Stimulated activated CD8-positive, alpha-beta memory T cell treated with anti-CD3 and anti-CD28 coated beads, Interleukin-7, amount 100 ng/mL, for 24 hours (primary cell): Measurements from ENCODE around the gene SYNDIG1.

Experiments
- DNase-seq: peaks from one replicate; pipeline ENCODE4 v3.0.0-alpha.2; 2020; ENCODE audit warnings: low read depth

SYNDIG1 gene

DNA sequence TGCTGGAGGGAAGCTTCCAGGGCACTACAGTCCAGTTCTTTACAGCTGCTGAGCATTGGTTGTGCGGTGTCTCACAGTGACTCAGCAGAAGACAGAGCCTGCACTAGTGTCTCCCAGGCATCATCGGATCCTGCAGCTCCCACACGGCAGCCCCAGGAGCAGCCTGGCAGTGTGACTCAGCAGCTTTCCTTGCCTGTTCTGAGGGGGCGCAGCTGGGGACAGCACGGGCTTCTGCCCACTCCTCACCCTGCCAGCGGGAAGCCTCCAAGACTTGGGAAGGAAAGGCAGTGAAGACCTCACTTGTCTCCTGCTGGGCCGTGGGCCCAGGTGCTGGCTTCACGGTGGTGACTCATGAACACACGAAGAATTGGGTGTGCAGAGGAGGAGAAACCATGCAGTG, 165.4 kb downstream of the SYNDIG1 start:
- no peak for DNase-seq

- DNase-seq = no peak
Observed at GRCh38 chr20:24636626-24637025, 167.2 kb downstream of the SYNDIG1 start.

- no peak for DNase-seq
Observed at GRCh38 chr20:24637087-24637486, 167.7 kb downstream of the SYNDIG1 start.

DNA sequence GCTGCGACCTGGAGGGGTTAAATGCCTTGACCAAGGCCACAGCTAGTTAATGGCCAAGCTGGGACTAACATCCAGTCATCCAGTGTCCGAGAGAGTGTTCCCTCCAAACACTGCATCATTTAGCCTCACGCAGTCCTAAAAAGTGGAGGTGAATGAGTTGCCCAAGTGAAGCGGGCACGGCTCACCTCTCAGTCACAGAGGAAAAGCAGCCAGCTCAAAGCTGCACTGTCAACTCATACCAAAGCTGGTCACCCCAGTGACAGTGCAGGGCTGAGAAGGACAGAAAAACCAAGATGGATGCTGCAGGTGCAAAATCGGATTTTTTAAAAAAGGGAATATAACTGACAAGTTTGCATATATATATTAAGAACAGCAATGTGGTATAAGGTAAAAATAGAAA, 168.5 kb downstream of the SYNDIG1 start:
- no peak for DNase-seq

- DNase-seq = no peak
Observed at GRCh38 chr20:24638591-24639548, 169.4 kb downstream of the SYNDIG1 start.

GRCh38 chr20:24640276-24640675, 170.8 kb downstream of the SYNDIG1 start:
- DNase-seq = no peak

DNA sequence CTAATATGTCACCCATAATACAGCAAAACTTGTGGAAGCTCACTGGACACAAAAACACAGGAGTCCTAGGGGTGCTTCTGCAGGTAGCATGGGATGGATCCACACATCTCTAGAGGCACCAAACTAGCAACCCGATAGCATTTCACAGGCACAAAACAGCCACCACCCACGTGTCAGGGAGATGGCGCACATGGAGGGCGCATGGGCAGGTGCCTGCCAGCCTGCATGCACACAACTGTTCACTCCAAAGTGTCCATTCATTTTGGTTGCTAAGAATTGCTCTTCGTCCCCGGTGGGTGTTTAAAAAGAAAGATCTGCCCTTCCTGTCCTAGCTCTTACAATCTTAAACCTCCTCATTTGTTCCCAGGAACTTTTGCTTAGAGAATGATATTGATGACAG, 171.3 kb downstream of the SYNDIG1 start:
- DNase-seq = no peak

DNA sequence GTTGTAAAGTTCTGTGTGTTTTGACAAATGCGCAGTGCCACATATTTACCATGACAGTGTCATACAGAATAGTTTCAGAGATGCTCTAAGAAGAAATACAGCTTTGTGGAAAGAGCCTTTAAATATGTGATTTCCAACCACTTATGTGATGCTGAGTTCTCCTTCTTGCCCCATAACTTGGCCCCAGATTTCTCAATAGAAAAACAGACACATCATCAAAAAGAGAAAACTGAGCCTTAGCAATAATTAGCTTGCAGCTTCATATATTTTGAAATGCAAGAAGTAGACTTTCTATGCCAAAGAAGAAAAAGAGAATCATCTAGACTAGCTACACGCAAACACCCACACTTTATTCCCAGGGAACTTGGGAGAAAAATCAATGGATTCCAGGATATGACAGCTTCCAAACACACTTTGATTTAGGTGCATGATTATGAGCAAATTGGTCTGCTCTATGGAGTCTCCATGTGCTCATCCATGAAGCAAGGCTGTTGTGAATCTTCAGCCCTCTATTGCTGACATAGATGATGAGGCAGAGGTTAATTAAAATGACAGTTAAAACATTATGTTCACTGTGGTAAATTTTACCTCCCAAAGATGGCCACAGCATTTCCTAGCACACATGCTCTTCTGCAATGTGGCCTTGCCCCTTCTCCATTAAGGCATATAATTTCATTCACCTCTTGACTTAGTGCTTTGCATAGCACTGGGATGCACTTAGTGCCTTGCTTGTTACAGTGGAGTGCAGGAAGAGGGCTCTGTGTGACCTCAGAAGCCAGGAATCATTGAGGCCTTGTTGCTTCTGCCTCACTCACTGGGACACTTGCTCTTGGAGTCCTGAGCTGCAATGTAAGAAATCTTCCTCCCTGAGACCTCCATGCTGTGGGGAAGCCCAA, 174.6 kb downstream of the SYNDIG1 start:
- DNase-seq = no peak

- no peak for DNase-seq
Observed at GRCh38 chr20:24646321-24646720, 176.9 kb downstream of the SYNDIG1 start.

- no peak for DNase-seq
Observed at GRCh38 chr20:24647713-24648112, 178.3 kb downstream of the SYNDIG1 start.

DNA sequence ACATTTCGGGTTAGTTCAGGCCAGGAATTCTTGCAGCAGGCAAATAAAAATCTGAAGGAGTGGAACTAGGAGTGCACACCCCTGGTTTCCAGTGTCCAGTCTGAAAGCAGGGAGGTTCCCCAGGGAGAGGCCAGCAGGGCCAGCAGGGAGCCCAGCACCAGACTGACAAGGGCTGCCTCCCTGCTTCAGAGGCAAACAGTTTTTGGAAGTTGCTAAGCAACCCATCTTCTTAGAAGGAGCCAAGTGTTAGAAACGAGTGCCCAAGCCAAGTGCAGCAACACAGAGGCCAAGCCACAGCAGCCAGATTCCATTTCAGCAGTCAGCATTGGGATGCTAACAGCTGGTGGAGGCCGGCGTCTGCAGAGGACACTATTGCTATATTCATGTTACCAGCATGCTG, 179.1 kb downstream of the SYNDIG1 start:
- no peak for DNase-seq

GRCh38 chr20:24648919-24649318, 179.5 kb downstream of the SYNDIG1 start:
- DNase-seq = no peak

GRCh38 chr20:24649787-24650490, 180.5 kb downstream of the SYNDIG1 start:
- DNase-seq = no peak

GRCh38 chr20:24651171-24651975, 181.9 kb downstream of the SYNDIG1 start:
- no peak for DNase-seq

- DNase-seq = no peak
Observed at GRCh38 chr20:24651976-24652345, 182.5 kb downstream of the SYNDIG1 start.

DNA sequence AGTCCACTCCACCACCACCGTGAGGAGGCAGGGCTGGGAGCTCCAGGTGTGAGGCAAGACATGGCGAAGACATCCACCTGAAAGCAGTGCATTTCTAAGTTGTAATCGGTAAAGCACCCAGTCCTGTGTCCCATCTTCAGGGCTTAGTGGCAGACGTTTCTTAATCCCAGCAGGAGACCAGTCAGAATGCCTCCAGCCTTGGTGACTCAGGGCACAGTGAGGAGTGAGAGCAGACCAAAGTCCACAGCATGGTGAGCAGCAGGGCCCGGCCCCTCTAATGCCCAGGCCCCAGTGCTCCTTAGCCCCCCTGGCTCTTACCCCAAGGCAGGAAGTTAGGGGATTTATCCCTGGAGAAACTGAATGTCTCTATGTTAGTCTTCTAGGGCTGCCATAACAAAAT, 183.9 kb downstream of the SYNDIG1 start:
- no peak for DNase-seq

DNA sequence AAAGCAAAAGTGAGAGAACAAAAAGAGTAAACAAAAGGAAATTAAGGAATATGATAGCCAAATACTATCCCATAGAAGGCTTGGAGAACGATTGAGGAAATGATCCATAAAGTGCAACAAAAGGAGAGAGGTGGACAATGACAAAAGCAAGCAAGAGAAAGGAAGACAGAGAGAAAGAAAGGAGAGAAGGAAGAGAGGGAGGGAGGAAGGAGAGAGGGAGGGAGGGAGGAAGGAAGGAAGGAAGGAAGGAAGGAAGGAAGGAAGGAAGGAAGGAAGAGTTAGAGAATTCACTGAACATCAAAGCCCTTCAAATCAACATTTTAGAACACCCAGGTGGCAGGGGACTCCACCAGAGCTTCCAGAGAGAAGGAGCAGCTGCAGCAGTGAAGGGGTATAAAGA, 185.0 kb downstream of the SYNDIG1 start:
- no peak for DNase-seq

DNA sequence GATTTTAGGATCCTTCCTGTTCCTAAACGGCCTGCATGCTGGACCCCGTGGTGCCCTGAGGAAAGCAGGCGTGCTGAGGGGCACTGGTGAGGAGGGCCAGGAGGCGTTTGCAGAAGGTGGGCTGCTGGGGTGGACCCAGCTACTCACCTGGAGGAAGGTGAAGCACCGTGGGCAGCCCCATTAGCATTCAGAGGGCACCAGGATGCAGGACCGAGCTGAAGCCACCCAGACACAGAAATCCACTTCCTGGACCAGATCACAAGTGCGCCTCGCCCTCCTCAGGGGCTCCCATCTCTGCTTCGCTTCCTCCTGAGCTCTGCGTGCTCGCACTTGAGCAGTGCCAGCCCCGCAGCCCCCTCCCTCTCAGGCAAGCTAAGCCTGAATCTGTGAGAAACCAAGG, 187.0 kb downstream of the SYNDIG1 start:
- no peak for DNase-seq

DNA sequence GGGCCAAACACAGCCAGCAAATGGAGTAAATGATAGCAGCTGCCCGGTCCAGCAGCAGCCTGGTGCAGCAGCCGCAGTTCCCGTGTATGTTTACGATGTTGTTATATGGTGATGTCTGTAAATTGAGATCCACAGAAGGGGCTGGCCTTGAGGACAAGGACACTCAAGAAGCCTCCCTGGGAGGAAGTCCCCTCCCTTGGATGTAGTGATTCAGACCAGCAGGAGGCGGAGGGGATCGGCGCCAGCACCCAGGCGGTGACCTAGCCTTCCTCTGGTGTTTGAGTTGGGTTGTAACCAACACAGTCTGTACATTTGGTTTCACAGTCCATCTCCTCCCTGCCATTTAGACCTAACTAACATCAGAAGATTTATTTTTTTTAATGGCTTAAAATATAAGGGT, 187.8 kb downstream of the SYNDIG1 start:
- no peak for DNase-seq

- DNase-seq = no peak
Observed at GRCh38 chr20:24657878-24658620, 188.6 kb downstream of the SYNDIG1 start.
